NCI-H146 treated with DMSO at 0.1 percent for 48 hours (cell line): ENCODE data around the gene PLP1.

Experiments used
- DNase-seq: peaks from one replicate; lab custom pipeline; 2025; ENCODE audit not compliant: unreplicated experiment; lab: John Stamatoyannopoulos, UW

Gene PLP1

GRCh38 chrX:103823591-103823990 lies 47.0 kb downstream of the PLP1 start:
- no peak for DNase-seq

- no peak for DNase-seq
Observed at GRCh38 chrX:103825881-103826280, 49.2 kb downstream of the PLP1 start.

GRCh38 chrX:103828529-103828928 lies 51.9 kb downstream of the PLP1 start:
- no peak for DNase-seq

DNA sequence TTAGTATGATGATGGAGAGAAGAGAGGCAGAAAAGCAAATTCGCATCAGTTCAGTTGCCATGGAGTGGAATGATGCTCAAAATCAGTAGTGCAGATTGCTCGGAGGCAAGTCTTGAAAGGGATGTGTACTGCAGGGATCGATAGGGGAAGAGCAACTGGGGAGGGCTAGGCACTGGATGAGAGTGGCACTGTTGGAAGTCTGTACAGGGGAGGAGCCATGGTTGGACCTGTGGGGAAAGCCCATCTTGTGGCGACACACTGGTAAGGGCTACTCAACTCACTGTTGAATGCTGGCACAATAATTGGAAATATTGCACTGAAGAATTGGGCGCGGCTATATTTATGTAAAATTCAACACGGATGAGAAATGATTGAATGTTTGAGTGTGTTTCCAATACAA lies 54.2 kb downstream of the PLP1 start:
- no peak for DNase-seq

DNA sequence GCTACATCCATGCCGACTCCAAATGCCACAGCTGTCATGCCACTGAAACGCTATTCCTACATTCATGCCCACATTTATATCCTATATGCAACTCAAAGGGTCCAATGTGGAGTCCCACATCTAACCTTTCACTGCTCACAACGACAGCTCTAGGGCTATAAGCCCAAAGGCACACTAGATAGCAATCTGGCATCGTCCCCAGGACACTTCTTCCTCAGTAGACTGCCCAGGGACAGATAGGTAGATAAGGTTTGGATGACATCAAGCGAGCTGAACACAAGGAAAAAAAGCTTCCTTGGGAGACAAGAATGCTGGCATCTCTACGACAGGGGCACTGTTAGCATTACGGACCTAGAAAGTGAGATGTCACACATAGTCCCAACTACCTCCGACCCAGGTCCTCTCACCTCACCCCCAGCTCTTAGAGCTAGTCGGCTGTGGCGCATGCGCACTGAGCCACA lies 54.7 kb downstream of the PLP1 start:
- DNase-seq = no peak

DNA sequence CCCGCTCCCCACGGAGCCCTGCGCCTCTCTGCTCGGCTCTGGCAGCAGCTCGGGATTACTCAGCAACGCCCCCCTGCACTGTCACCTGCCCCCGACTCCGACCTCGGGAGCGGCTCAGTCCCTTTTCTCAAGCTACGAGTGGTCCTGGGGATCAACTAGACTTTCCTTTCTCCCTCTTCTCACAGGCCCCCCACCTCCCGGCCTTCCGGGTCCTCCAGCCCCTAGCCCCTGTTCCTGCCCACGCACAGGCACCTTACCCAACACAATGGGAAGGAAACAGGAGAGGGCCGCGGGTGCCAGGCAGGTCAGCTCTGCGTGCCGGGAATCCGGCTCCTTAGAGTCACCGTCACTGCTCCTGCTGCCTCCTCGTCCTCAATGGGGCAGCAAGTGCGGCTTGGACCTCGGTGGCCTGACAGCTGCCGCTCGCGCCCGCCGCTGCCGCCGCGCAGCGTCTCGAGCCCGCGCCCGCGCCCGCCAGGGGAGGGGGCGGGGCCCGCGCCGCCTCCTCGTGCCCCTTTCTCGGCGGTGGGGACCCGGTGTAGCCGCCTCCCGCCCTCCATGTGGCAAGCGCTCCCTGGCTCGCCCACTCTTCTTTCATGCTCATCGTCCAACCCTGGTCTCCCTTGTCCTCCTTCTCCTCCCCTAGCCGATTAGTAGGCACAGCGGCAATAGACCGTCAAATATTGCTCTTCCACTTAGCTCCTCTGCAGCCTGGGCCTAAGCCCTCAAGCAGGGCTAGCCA lies 55.3 kb downstream of the PLP1 start, which contains the start of gene RAB9B:
Gene RAB9B, minus strand, starts transcription at position 455 of the 742 bp plus-strand sequence. CDS start 6,473 bp downstream, outside the sequence.
- peak; percentile 50 for DNase-seq

DNA sequence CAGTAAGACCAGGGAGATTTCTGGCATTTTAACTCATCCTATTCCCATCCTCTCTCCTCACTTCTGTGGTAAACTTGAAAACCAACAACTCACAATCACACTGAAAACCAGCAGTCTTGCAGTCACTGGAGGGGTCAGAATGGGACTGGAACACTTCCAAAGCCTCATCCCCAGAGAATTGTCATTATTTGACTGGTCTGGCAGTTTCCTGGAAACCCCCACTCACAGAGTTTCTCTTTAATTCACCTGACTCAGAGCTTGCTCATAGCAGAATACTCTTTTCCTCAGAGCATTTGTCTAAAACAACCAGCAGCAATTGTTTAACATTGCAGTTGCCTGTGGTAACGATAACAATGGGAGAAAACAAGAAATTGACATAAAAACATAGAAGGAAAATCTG lies 62.8 kb downstream of the PLP1 start:
- no peak for DNase-seq
